Activated CD4-positive, alpha-beta T cell treated with anti-CD3 and anti-CD28 coated beads for 48 hours (primary cell): ENCODE data around the gene GPR6.
A peak's percentile ranks its signal among the peaks of the same experiment; 100 is the strongest.

Experiments used
- DNase-seq: peaks from one replicate; pipeline ENCODE4 v3.0.0-alpha.2; 2020

Gene GPR6, protein sequence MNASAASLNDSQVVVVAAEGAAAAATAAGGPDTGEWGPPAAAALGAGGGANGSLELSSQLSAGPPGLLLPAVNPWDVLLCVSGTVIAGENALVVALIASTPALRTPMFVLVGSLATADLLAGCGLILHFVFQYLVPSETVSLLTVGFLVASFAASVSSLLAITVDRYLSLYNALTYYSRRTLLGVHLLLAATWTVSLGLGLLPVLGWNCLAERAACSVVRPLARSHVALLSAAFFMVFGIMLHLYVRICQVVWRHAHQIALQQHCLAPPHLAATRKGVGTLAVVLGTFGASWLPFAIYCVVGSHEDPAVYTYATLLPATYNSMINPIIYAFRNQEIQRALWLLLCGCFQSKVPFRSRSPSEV

DNA sequence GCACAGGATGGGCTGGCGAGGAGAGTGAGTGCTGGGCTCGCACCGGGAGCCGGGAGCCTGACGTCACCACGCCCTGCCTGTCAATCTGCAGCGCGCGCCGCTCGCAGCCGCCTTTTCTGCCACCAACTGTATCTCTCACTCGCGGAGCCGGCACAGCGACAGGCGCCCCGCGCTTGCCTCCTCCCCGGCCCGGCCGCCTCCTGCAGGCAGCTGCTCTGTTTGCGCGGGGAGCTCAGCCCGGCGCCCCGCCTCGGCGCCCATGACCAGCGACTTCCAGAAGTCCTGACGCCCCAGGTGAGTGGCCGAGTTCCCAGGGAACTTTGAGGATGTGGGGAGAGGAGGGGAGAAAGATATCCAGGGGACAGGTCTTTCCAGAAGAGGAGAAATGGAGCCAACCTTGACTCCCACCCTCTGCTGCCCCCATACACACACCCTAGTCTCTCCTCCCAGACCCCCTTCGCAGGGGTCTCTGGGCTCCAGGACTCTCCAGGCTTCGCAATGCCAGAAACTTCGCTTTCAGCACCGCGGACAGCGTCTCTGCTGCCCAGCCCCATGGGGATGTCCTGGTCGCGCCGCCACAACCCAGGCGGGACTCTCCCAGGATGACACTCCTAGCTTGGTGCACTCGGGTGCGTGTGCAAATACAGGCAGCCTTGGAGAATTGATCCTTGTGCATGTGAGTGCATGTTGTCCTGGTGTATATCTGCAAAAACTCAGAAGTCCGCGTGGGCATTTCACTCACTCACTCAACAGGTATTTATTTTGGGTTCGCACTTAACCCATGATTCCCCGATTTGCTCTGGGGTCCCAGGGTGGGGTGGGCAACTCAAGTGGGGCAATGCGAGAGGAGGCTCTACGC lies at the start of gene GPR6:
Gene GPR6, plus strand, starts transcription at position 138 of the 859 bp plus-strand sequence. CDS start 802 bp downstream, outside the sequence.
- peak; percentile 68 for DNase-seq

DNA sequence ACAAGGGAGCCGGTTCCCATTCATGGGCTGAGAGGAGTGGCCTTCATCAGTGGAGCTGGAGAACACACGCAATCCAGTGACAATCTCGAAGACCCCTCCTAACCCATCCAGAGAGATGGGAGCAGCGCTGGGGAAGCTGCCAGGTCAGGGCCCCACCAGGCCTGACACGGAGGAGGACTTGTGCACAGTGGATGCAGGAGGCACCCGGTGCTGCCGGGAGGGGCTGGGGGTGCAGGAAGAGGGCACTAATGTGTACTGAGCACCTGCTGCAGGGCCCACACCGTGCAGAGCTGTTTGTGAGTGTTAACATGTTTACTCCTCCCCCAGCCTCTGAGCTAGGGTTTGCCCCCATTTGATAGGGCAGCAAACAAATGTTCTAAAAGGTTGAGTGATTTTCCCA lies 43.8 kb upstream of the GPR6 start:
- DNase-seq, result no peak

DNA sequence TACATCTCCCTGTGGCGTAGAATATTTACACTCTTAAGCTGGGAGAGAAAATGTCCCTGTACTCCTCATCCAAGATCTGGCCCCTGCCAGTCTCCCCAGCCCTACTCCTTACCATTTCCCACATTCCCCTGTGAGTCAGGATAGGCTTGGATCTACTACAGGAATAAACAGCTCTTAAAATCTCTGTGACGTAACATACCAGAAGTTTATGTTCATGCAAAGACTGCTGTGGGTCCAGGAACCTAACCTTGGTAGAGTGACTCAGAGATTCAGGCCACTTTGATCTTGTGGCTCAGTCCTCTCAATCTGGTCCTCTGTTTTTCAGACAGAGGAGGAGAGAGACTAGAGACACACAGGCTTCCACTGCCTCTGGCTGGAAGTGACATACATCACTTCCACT lies 38.5 kb upstream of the GPR6 start:
- no peak for DNase-seq

DNA sequence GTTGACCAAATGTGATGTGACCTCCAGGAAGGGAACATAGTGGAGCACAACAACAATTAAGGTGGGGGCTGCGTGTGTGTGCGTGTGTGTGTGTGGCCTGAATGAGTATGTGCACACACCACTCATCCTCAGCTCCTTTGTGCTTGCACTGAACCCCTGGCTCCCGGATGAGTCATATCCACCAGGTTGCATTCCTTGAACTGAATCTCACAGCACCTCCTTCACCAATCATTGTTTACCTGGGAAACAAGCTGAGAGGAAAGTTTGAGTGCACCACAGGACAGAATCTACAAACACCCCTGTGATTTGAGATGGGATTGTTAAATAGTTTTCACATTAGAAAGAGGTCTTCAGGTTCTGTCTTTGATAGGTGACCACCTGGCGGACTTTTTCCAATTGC lies 33.7 kb upstream of the GPR6 start:
- no peak for DNase-seq

DNA sequence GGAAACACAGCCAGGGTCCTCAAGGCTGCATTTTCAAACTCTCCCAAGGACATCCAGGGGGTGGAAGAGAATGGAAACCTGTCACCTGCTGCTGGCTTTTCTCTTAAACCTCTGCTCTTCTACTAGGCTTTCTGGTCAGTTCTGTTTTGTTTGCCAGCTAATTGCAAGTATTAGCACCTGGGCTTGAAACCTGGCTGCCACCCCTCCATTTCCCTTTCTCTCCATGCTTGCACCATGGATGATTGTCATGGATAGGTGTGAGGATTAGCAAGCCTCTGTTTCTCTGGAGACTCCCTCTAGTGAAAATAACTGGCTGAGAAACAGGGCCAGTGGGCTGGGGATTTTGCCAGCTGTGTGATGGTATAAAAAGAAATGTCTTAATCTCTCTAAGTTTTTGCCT lies 33.0 kb upstream of the GPR6 start:
- no peak for DNase-seq

DNA sequence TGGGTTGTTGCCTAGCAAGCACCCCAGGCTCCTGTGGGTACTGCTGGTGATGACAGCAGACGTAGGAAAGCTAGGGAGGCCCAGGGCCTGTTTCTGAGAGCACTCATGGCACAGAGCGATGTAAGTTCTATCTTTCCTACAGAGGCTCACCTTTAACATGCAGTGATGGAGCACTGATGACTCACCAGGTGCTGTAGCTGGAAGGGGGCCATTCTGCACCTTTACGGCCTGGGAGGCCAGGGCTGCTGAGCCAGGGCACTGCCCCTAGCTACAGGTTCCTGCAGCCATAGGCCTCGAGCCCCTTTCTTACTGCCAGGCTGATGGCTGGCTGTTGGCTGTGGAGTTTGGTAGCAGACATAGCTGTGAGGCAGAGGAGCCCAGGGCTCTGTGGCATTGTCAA lies 31.1 kb upstream of the GPR6 start:
- DNase-seq, result no peak

DNA sequence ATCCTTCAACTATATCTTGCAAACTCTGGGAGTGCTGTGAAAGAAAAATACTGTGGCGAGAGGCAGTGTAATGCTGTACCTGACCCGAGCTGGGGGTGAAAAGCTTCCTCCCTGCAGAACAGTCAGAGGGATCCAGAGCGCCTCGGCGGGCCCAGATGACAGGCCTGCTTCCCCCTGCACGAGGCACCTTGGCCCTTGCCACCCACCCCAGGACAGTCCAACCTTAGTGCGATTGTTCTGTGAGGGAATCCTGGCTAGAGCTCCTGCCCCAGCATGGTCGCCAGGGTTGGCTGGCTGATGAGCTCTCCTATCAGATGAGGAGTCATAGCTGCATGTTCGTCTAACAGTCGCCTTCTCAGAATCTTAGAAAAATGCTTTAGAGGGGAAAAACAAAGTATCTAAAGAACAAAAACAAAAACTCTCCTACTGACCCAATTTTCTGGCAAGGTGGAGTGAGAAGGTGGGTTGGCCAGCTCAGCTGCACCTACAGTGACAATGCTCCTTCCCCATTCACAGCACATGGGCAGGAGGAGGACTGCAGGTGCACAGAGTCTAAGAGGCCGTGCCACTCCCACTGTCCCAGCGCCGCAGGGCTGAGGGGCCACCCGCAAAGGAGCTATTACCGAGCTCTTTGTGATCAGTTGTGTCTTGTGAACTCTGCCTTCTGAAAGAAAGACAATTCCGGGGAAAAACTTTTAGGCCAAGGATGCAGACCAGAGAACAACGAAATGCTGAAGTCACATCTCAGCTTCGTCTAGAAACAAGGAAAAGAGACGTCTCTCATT lies 28.6 kb upstream of the GPR6 start:
- DNase-seq, result no peak

DNA sequence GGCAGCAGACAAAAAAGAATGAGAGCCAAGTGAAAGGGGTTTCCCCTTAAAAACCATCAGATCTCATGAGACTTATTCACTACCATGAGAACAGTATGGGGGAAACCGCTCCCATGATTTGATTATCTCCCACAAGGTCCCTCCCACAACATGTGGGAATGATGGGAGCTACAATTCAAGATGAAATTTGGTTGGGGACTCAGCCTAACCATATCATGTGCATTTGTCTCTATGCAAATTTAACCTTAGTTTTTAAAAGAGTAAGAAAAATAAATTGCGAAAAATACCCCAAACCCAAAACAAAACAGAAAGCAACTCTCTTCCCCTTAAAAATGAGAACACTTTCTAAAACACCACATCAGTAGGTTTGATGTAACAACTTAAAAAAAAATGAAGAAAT lies 22.6 kb upstream of the GPR6 start:
- no peak for DNase-seq

DNA sequence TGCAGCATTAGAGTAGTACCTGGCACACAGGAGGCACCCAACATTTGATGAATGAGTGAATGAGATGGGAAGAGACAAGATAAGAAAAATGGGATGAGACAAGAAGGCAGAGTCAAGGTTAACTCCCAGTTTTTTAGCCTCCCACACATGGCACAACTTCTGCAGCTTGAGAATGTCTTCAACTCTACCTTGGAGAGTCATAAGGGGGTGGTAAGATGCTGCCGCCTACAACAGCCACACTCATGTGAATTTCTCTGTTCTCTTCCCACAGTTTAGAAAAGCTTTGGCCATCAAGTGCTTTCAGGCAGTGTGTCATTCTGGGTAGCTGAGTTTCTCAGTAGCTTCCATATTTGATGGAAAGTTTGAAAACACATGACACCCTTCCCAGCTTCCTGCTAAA lies 19.5 kb upstream of the GPR6 start:
- DNase-seq, result no peak

DNA sequence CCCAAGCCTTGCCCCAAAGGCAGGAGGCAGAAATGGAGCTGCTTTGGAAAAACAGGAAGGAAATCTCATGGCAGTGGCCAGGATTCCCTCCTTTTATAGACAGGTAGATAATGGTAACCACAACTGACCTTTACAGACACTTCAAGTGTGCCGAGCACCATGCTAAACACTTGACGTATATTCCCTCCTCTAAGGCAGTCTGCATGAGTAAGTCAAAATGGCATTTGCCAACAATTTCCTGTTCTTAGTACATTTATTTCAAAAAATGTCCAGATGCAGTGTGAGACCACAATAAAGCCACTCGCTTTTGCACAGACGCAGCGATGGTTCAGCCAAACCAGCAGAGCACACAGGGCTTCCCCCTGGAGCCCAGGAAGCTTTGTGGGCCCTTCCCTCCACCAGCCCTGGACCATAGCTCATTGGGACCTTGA lies 16.5 kb upstream of the GPR6 start:
- no peak for DNase-seq

DNA sequence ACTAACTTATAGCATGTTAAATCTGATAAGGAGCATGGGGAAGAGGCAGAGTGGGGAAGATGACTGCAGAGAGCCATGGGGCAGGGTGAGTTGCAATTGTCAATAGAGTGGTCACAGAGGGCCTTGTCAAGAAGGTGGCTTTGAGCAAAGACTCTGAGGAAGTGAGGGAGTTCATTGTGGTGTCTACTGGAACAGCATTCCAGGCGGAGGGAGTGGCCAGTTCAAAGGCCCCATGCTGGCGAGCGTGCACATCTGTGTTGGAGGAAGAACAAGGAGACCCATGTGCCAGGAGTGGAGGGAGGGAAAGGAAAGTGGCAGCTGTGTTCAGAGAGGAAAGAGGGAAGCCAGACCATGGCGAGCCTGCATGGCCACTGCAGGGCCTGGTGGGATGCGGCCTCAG lies 15.8 kb upstream of the GPR6 start:
- no peak for DNase-seq

DNA sequence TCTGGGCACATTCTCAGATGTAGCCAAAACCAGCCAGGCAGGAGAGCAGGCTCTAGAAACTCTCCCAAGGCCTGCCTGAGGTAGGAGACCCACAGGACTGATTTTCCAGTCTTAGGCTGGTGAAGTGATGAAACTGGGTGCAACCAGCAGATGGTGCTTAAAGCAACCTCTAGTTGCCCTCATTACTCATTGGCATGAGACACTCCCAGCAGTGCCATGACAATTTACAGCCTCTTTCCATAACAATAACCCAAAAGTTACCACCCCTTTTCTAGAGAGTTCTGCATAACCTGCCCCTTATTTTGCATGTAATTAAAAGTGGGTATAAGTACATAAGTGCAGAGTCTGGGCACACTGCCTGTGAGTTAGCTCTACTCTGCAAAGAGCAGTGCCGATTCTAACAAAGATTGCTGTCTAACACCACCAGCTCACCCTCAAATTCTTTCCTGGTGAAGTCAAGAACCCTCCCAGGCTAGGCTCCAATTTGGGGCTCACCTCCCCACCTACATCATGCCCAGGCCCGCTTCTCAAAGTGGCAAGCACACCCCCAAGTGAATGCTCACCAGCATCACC lies 14.4 kb upstream of the GPR6 start:
- DNase-seq, result no peak

DNA sequence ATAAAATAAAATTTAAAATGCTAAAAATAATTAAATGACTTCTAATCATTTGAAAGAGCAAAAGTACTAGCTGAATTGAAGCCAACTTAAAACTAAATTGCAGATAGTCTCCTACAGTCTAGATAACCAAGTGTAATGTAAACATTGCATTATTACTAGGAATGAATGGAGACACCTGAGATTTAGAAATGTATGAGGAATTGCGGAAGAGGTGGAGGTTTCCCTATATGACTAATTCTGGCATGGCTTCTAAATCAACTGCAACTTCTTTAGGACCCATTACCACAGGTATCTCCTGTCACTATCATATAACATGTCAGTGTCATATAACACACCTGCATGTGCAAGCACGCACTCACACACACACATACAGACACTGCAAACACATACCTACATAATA lies 13.2 kb upstream of the GPR6 start:
- no peak for DNase-seq

DNA sequence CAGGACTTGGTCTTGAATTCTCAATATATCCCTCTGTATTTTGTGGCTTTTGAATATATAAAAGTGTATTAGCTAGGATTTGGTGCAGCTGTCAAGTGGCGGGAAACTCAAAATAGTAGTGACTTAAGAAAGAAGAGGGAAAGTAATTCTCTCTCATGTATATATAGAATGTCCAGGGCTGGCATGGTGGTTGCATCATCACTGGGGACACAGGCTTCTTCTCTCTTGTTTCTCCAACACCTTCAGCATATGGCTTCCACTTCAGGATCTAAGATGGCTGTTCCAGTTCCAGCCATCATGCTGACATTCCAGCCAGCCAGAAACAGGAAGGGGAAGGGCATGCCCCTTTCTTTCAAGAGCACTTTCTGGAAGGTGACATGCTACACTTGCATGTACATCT lies 11.8 kb upstream of the GPR6 start:
- DNase-seq, result no peak

DNA sequence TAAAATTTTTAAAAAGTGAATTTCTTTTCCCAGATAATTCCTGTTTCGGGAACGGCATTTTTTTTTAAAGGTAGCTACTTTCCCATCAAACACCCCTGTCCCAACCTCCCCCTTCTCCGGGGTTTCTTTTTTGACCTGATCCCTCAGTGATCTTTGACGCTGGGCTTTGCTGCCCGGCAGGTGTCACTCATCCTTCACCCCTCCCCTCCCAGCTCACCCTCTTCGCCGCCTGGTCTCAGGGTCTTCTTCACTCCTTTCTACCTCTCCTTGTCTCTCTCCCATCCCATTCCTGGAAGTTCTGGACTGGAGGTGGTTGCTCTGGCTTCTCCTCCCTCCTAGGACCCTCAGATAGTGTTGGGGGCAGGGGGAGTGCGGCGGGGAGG lies 329 bp upstream of the GPR6 start:
- no peak for DNase-seq

DNA sequence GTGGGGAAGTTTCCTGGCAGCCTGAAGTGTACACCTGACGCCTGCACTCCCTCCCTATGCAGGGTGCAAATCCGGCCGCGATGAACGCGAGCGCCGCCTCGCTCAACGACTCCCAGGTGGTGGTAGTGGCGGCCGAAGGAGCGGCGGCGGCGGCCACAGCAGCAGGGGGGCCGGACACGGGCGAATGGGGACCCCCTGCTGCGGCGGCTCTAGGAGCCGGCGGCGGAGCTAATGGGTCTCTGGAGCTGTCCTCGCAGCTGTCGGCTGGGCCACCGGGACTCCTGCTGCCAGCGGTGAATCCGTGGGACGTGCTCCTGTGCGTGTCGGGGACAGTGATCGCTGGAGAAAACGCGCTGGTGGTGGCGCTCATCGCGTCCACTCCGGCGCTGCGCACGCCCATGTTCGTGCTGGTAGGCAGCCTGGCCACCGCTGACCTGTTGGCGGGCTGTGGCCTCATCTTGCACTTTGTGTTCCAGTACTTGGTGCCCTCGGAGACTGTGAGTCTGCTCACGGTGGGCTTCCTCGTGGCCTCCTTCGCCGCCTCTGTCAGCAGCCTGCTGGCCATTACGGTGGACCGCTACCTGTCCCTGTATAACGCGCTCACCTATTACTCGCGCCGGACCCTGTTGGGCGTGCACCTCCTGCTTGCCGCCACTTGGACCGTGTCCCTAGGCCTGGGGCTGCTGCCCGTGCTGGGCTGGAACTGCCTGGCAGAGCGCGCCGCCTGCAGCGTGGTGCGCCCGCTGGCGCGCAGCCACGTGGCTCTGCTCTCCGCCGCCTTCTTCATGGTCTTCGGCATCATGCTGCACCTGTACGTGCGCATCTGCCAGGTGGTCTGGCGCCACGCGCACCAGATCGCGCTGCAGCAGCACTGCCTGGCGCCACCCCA lies 1.2 kb downstream of the GPR6 start:
- no peak for DNase-seq

DNA sequence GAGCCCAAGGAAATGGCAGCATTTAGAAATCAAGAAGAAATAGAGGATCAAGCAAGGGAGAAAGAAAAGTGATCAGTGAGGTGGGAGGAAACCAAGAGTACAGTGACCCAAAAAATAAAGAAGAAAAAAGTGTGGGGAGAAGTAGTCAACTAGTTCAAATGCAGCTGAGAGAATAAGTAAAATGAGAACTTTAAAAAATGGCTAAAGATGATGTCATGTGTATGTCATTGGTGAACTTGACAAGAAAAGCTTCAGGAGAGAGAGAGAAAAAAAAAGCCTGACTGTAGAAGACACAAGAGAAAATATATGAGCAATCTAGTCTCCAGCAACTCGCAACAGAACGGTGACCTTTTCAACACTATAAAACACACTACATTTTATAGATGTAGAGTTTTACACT lies 6.3 kb downstream of the GPR6 start:
- no peak for DNase-seq

DNA sequence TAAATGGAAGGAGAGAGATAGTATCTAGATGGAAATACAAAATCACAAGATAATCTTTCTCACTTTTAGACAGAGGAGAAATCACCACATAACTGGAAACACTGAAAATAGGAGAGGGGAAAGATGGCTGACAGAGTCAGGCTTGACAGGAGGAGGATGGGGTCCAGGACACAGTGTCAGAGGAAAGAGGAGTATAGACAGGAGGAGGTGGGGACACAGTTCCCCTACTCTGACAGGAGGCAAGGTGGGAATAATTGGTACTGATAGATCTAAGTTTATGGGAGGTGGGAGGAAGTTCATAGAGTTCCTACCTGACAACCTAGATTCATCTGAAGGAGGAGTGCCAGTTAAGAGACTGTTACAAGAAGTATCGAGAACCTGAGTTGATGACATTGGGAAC lies 9.1 kb downstream of the GPR6 start:
- no peak for DNase-seq

DNA sequence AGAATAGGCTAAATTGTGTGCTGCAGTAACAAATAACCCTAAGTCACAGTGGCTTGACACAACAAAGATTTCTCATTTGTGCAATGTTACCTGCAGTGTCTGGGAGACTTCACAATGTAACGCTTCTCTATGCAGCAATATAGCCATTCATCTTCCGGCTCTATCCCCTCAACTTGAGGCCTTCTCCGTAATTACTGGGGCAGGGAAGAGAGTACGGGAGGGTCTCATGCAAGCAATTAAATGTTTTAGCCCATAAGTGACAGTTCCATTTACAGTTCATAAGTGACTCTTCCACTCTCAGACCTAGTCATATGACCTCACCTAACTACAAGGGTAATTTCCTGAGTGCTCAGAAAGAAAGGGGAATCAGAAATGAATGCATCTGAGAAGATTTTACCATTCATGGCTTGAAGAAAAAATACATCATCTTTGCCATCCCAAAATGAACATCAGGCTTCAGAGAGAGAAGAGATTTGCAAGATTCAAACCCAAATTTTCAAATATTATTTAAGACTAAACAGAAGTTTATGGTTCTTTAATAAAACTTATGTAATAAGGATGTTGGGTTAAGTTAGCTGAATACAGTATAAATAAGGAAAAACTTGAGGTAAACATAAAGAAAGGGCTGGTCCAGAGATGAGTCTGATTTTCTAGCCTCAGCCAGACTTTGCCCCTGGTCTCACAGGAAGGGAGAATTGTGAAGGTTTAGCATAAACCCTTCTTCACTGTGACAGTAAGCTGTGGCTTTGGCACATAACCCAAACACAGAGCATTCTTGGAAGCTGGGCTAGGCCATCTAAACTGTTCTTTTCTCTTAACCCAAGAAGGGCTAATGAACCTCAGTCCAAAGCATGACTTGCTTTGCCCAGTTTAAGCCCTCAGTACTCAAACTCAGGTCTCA lies 13.3 kb downstream of the GPR6 start:
- DNase-seq, result no peak

DNA sequence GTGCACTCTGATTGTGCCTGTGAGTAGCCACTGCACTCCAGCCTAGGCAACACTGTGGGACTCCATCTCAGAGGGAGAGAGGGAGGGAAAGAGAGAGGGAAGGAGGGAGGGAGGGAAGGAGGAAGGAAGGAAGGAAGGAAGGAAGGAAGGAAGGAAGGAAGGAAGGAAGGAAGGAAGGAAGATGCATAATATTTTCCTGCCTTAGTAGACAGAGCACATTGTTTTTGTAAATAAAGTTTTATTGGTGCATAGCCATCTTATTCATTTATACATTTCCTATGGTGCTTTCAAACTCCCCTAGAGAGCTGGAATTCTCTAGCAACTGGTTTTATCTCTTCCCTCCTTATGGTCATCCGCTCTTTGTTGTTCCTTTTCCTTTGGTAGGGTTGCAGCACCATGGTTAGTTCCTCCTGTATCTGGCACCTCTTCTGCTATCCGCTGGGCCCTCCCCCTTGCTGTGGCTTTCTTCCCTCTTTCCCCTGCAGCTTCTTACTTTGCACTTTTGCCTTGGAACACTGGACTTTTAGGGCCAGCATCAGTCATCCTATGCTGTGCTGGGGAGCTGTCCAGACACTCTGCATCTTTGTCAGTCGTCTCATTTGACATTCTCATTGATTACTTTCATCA lies 20.2 kb downstream of the GPR6 start:
- no peak for DNase-seq

DNA sequence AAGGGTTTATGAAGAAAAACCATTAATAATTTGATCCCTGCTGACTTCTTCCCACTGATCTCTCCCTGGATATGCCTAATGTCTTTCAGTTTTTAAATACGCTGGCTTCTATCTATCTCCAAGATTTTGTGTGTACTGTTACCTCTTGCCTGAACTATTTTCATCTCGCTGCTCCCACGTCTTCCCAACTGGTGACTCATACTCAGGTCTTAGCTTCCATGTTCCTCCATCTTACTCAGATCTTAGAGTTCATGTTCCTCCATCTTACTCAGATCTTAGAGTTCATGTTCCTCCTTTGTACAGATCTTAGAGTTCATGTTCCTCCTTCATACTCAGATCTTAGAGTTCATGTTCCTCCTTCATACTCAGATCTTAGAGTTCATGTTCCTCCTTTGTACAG lies 21.6 kb downstream of the GPR6 start:
- DNase-seq, result no peak
